Tibial nerve (tissue), 3 donors: ENCODE results near the gene SELENOS.
"Not testable (repeated sequence)": the region's sequence is repeated elsewhere in the genome, so short reads cannot be mapped to it uniquely, and the experiment has no call there.

Experiments used
- POLR2A ChIP-seq, 2 donors: fragments of 450-650 bp; IDR thresholded peaks; one replicate each; pipeline ENCODE4 v1.6.1; 2017; ENCODE audit warnings: antibody characterized with exemption in 2 of 2, mild to moderate bottlenecking in 2 of 2, moderate library complexity in 2 of 2
- TF ChIP-seq, protein P1 (sequence below), 5 experiments: fragments of 200-600 bp in 3 of 5; fragments of 450-650 bp in 2 of 5; sonication (generic) in 3 of 5; IDR thresholded peaks; one replicate each; pipeline ENCODE4 v1.5.1; 2016 to 2019; ENCODE audit warnings: antibody characterized with exemption in 5 of 5, mild to moderate bottlenecking in 3 of 5, moderate library complexity in 2 of 5

DNA sequence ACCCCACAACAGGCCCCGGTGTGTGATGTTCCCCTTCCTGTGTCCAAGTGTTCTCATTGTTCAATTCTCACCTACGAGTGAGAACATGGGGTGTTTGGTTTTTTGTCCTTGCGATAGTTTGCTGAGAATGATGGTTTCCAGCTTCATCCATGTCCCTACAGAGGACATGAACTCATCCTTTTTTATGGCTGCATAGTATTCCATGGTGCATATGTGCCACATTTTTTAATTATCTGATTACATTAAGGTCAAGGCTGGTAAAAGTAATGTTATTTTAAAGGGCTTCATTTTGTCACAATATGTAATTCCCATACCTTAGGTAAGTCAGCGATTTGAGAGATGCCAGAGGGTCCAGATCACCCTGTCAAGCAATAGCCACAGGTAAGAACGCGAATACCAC lies 10.1 kb upstream of the SELENOS start:
- not testable (repeated sequence) for TF ChIP-seq POLR2A (IDR thresholded peaks at IDR 0.05)
- TF ChIP-seq, protein P1, sequence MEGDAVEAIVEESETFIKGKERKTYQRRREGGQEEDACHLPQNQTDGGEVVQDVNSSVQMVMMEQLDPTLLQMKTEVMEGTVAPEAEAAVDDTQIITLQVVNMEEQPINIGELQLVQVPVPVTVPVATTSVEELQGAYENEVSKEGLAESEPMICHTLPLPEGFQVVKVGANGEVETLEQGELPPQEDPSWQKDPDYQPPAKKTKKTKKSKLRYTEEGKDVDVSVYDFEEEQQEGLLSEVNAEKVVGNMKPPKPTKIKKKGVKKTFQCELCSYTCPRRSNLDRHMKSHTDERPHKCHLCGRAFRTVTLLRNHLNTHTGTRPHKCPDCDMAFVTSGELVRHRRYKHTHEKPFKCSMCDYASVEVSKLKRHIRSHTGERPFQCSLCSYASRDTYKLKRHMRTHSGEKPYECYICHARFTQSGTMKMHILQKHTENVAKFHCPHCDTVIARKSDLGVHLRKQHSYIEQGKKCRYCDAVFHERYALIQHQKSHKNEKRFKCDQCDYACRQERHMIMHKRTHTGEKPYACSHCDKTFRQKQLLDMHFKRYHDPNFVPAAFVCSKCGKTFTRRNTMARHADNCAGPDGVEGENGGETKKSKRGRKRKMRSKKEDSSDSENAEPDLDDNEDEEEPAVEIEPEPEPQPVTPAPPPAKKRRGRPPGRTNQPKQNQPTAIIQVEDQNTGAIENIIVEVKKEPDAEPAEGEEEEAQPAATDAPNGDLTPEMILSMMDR (IDR thresholded peaks at IDR 0.05) = not testable (repeated sequence)
